Adrenal gland (tissue), 5 donors: ENCODE measurements around the gene UCHL1.

Experiments
- CTCF ChIP-seq, 6 experiments: fragments of 450-650 bp in 4 of 6; fragments of 200-600 bp in 2 of 6; sonication (generic) in 1 of 6; IDR thresholded peaks; 1 replicate in 5 of 6; 2 replicates in 1 of 6; pipeline versions ENCODE4 v1.5.1 to v1.8.0; 2016 to 2021; ENCODE audit warnings: antibody characterized with exemption in 6 of 6, mild to moderate bottlenecking in 2 of 6, moderate library complexity in 1 of 6
- POLR2A ChIP-seq, 2 donors: fragments of 450-650 bp; IDR thresholded peaks; one replicate each; pipeline ENCODE4 v1.6.1; 2017; ENCODE audit warnings: antibody characterized with exemption in 2 of 2, mild to moderate bottlenecking in 2 of 2, moderate library complexity in 1 of 2
- donor health status: DM: no; HTN: no; CAD: no.

GRCh38 chr4:41315862-41316261 is 59.1 kb downstream of the UCHL1 start:
- no peak for TF ChIP-seq POLR2A (IDR thresholded peaks at IDR 0.05)
- no peak for TF ChIP-seq CTCF (IDR thresholded peaks at IDR 0.05)
